GM18505 (cell line): ENCODE data around the gene ALDH3B1.

Source experiments
- ATAC-seq: cut with Tn5 transposase; IDR thresholded peaks from one replicate; pipeline ENCODE4 v1.9.1; 2021; ENCODE audit not compliant: unreplicated experiment
- POLR2A ChIP-seq: IDR thresholded peaks from 4 replicates; pipeline ENCODE4 v1.6.1; 2011; ENCODE audit warnings: borderline replicate concordance; ENCODE audit not compliant: insufficient read depth, insufficient read length; ENCODE audit errors: extremely low read depth

Gene ALDH3B1

DNA sequence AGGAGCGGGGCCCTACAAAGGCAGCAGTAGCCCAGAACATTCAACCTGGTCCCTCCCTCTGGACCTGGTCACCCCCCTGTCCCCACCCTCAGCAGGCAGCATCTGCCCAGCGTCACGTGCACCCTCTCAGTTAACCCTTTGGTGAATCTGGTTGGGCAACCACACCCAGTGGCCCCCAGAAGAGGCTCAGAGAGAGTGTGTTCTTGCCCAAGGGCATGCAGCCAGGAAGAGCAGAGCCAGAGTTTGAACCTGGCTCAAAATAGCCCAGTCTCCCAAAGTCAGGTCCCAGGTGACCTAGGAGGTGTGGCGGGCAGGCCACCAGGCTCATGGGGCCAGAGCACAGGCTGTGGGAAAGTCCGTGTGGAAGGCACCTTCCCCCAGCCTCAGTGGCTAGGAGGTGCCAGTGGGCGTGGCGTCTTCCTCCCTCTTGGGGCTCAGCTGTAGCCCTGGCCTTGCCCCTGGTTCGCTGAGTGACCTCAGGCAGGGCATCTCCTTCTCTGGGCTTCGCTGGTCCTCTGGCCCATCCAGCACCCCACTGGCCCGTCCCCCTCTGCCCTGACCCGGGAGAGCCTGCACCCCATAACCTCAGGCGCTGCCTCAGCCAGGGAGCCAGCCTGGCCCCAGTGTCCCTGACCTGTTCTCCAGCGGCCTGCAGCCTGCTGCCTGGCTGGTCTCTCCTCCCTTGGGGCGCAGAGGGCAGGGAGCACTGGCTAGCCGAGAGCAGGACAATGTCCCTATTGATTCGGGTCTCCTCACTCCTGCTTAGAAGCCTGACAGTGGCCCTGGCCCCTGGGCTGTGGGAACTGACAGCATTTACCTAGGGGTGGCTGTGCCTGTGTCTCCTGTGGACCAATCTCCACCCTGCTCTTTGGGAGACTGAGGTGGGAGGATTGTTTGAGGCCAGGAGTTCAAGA is 7.0 kb downstream of the ALDH3B1 start:
- no peak for ATAC-seq

DNA sequence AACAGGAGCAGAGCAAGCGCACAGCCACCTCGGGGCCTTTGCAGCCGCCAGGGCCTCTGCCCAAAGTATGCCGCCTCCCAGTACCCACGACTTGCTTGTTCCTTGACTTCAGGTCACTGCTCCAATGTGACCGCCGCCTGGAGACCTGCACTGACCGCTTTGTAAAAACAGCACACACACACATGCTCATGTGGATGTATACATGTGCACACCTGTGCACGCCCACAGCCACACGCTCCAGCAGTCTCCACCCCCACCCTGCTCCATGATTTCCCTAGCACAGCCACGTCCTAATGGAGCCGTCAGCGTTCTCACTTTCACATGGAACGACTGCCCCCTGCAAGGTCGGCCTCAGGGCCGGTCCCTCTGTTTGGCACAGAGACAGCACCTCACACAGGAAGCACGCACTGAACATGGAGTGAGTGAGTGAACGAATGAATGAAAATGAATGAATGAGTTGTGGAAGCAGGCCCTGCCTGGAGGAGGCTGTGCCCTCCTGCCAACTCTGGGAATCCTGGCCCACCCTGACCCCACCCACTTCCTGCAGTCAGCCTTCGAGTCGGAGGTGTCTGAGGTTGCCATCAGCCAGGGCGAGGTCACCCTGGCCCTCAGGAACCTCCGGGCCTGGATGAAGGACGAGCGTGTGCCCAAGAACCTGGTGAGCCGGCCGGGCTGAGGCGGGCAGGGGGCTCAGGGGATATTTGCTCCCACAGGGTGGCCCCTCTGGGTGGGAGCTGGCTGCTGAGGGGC is 8.0 kb downstream of the ALDH3B1 start:
- ATAC-seq: no peak
- TF ChIP-seq POLR2A: no peak

More for the DNA sequence above, 7.0 kb downstream of the ALDH3B1 start:
- TF ChIP-seq POLR2A: no peak

DNA sequence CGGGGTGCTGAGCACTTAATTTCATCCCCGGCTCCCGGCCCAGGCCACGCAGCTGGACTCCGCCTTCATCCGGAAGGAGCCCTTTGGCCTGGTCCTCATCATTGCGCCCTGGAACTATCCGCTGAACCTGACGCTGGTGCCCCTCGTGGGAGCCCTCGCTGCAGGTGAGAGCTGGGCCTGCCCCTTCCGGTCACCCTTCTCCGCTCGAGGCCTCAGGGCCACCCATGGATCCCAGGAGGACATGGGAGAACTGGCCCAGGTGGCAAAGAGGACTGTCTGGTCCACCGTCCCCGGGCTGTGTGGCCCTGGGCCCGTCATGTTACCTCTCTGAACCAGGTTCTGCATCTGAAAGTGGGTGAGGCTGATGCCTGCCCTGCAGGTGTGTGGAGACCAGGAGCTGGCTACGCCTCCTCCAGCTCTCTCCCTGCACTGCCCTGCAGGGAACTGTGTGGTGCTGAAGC is 8.6 kb downstream of the ALDH3B1 start:
- ATAC-seq: no peak
- no peak for TF ChIP-seq POLR2A

DNA sequence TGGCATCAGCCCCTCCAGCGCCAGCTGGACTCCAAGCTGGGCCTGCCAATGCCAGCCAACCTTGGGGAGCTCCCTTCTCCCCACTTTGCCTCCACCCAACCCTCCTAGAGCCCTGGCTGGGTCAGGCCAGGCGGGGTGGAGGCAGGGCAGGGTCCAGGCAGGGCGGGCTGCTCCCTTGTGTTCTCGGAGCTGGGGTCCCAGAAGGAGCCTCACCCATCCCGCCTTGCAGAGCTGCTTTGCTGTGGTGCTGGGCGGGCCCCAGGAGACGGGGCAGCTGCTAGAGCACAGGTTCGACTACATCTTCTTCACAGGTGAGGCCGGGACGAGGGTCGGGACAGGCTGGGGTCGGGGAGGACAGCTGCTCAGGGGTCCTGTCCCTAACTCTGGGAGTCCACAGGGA is 9.4 kb downstream of the ALDH3B1 start:
- no peak for ATAC-seq

DNA sequence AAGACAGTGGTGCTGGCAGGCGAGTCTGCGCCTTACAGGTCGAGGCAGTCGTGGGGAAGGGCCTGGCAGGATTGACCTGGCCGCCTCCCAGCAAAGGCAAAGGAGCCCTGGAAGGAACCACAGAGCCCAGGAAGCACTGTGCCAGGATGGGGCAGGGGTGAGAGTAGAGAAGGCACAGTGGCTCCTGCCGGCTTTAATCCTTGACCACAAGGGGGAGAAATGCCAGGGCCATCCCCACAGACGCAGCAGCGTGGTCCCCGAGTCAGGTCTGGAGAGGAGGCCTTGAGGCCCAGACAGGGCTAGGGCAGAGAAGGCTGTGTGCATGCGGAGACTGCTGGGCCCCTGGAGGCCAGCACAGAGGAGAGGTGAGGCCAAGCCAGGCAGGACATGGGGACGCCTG is 10.4 kb downstream of the ALDH3B1 start:
- ATAC-seq: no peak
- TF ChIP-seq POLR2A: no peak

More for the DNA sequence above, 9.4 kb downstream of the ALDH3B1 start:
- TF ChIP-seq POLR2A: no peak

DNA sequence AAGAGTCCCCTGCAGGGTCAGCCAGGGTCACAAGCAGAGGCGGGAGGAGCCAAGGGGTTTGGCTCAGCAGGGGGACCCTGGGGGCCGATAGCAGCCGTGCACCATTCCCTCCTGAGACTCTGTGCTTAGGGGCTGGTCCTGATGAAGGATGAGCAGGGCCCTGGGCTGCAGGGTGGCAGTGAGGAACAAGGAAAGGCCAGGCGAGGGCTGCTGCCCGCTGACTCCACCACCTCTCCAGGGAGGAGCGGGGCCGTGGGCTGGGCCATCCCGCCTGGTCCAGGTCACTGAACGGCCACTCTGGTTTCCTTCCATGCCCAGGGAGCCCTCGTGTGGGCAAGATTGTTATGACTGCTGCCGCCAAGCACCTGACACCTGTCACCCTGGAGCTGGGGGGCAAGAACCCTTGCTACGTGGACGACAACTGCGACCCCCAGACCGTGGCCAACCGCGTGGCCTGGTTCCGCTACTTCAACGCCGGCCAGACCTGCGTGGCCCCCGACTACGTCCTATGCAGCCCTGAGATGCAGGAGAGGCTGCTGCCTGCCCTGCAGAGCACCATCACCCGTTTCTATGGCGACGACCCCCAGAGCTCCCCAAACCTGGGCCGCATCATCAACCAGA is 11.2 kb downstream of the ALDH3B1 start:
- TF ChIP-seq POLR2A: no peak

DNA sequence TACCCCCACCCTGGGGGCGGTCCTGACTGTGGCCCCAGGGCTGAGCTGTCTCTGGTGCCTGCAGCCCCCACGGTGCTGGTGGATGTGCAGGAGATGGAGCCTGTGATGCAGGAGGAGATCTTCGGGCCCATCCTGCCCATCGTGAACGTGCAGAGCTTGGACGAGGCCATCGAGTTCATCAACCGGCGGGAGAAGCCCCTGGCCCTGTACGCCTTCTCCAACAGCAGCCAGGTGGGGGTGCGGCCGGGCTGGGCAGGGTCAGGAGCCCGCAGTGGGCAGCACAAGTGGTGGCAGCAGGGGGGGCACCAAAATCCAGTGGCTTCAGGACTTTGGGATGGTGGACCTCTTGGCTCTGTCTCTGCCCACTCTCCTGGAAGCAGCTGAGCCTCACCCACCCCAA is 12.4 kb downstream of the ALDH3B1 start:
- no peak for TF ChIP-seq POLR2A
- ATAC-seq: no peak

More for the DNA sequence above, 11.2 kb downstream of the ALDH3B1 start:
- no peak for ATAC-seq

DNA sequence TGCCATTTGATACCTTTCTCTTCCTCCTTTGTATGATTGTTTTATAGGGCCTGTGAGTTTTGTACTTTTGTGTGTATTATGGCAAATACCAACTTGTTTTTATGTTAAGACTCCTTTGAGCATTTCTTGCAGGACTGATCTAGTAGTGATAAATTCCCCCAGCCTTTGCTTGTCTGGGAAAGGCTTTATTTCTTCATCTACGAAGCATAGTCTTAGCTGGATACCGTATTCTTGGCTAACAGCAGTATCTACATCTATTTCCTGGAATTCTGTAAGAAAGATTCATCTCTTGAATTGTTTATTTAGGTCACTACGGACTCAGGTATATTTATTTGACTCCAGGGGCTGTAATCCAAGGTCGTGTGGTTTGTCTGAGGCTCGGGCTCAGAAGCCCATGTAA is 14.4 kb downstream of the ALDH3B1 start:
- no peak for ATAC-seq
- no peak for TF ChIP-seq POLR2A

DNA sequence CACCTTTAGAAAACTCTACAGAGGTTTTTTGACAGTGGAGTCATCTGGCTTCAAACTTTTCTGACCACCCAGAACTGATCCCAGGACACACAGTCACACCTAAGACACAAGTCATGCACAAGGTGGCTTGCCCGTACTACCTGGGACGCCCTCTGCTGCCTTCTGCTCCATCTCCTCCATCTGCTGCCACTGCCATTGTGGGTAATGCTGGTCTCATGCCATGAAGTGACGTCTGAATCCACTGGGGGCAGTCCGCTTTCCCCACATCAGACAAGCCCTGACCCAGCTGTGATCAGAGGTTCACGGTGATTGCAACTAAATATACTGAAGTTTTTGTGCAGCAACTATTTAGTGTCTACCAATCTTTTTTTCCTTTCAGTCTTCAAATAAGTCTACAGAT is 14.9 kb downstream of the ALDH3B1 start:
- no peak for TF ChIP-seq POLR2A
- ATAC-seq: no peak

DNA sequence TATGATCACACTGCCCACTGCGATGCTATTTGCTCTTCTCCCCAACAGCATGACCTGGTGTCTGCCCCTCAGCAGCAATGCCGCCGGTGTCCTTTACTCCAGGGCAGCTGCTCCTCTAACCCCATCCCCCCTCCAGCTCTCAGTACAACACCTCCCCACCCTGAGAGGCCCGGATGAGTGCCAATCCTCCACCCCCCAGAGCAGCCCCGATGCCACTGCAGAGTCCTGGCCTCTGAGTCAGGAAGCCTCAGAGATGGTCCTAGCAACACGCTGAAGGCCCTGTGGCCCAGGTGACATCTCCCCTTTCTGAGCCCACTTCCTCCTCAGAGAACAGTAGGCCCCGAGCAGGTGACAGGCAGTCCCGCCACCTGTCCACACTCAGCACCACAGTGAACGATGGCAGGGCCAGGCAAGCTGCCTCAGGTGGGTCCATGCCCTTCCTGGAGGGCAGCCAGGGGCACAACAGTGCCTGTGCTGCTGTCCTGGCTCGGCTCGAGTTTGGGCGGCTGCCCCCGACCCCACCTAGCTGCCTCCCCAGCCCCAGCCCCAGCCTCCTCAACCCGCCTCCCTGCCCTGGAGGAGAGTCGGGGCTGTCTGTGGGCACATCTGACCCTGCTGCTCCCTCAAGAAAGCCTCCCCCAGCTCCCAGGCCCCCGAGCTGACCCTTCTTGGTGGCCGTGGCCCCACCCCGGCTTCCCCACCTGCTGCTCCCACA is 16.4 kb downstream of the ALDH3B1 start:
- TF ChIP-seq POLR2A: no peak
- ATAC-seq: no peak

DNA sequence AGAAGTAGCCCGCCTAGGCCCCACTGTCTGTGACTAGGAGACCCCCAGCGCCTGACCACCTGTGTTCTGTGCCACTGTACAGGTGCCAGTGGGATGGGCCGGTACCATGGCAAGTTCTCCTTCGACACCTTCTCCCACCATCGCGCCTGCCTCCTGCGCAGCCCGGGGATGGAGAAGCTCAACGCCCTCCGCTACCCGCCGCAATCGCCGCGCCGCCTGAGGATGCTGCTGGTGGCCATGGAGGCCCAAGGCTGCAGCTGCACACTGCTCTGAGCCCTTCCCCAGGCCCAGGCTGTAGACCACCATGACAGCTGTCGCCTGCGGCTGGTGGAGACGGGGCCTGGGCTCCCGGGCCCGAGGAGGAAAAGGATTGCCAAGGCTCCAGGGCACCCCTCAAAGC is 17.5 kb downstream of the ALDH3B1 start:
- no peak for ATAC-seq
- TF ChIP-seq POLR2A: no peak

DNA sequence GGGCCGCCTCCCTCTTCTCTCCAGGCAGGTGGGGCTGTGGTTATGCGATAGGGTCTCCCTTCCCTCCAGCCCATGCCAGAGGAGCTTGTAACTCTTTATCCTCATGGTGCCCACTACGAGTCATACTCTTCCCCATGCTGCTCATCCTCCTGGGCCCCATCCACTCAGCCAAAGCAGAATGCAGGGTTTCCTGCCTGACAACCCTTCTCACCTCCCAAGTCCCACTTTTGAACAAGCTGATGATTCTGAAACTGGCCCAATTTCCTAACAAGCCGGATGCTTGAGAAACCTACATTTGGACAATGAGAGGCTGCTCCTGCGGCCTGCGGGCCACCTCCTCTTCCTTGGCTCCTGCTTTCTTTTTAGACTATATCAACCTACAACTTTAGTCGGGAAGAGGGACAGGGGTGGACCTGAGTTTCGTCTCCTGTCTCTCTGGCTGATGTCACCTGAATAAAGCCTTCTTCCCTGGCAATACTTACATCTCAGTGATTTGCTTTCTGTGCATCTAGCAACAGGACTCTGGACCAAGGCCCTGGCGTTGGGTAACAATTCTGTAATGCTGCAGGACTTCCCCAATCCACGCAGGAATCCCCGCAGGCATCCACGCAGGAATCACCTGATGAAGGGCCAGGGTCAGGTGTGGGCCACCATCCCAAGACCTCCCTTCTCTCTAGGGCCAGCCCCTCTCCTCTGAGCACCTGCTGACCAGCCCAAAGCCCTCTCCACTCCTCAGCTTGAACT is 18.8 kb downstream of the ALDH3B1 start:
- TF ChIP-seq POLR2A: no peak

DNA sequence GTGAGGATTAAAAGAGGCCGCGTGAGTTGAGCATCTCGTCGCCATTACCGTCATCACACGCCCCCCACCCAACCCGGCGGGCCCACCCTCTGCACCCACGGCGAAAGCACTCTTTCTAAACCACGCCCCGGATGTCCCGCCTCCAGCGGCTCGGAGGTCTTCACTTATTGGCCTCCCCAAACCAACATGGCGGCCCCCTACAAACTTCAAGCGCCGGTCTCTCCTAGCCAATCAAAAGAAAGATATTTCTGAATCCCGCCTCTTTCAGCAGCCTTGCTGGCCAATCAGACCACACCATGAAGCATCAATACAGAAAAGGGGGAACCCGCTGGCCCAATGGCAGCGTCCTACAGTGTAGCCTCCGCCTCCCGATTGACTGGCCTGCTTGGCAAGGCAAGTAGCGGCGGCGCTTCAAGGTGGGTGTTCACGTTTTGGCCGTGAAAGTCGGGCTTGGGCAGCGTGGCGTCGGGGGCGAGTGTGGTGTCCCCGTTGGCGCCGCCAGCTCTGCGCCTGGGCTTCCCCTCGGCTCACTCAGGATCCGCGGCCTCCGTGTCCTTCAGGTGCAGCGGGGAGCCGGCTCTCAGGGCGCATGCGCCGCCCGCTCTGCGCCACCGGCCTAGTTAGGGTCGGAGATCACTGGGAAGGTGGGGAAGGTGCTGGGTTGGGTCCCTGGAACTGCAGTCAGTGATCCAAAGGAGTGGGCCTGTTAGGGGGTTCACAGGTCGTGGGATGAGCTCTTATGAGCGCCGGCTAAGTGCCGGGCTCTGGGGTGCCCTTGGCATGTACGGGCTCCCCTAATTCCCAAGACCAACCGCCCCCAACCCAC is 20.4 kb downstream of the ALDH3B1 start, which contains the start of gene NDUFS8:
TSS of gene NDUFS8 (plus strand) at position 364 of the 826 bp plus-strand sequence. CDS start 1,471 bp downstream, outside the sequence.
- peak; percentile 88 for ATAC-seq
- peak; percentile 67 for TF ChIP-seq POLR2A

More for the DNA sequence above, 18.8 kb downstream of the ALDH3B1 start:
- ATAC-seq: no peak
